OCI-LY3 (cell line): ENCODE data around the gene RFPL2.

Experiments
- CTCF ChIP-seq: fragments of 200-600, 300-600 bp; sonication (generic); IDR thresholded peaks from 2 replicates; pipeline ENCODE4 v1.5.1; 2014; ENCODE audit warnings: antibody characterized with exemption, low read length, low read depth
- EZH2phosphoT487 ChIP-seq: fragments of 200-600 bp; shearing (Covaris generic); IDR thresholded peaks from 2 replicates; pipeline ENCODE4 v1.6.1; 2018; ENCODE audit warnings: antibody characterized with exemption, mixed run types, low read depth

- TF ChIP-seq CTCF (no peak), EZH2phosphoT487 (no peak)
These were observed 27.4 kb upstream of the RFPL2 start for GRCh38 chr22:32232191-32232830.
